ENCODE data around the gene PABPN1.

DNA sequence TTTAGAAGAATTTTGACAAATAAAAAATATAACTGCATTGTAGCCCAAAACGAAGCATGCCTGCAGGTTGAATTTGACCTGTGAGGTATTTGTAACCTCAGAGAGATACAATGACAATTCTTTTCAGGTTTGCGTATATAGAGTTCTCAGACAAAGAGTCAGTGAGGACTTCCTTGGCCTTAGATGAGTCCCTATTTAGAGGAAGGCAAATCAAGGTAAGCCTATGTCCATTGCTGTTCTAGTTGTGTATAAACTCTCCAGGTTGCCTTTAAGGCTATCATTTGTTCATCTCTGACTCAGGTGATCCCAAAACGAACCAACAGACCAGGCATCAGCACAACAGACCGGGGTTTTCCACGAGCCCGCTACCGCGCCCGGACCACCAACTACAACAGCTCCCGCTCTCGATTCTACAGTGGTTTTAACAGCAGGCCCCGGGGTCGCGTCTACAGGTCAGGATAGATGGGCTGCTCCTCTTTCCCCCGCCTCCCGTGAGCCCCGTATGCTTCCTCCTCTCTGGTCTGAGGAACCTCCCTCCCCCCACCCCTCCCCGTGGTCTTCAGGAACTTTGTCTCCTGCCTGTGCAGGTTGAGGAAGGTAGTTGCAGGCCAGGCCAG, 2.7 kb downstream of the PABPN1 start:
- TF ChIP-seq, protein P1, sequence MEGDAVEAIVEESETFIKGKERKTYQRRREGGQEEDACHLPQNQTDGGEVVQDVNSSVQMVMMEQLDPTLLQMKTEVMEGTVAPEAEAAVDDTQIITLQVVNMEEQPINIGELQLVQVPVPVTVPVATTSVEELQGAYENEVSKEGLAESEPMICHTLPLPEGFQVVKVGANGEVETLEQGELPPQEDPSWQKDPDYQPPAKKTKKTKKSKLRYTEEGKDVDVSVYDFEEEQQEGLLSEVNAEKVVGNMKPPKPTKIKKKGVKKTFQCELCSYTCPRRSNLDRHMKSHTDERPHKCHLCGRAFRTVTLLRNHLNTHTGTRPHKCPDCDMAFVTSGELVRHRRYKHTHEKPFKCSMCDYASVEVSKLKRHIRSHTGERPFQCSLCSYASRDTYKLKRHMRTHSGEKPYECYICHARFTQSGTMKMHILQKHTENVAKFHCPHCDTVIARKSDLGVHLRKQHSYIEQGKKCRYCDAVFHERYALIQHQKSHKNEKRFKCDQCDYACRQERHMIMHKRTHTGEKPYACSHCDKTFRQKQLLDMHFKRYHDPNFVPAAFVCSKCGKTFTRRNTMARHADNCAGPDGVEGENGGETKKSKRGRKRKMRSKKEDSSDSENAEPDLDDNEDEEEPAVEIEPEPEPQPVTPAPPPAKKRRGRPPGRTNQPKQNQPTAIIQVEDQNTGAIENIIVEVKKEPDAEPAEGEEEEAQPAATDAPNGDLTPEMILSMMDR (conservative IDR thresholded peaks at IDR 0.05): no peak
- TF ChIP-seq ZFX (IDR thresholded peaks at IDR 0.05): no peak
